Esophagus muscularis mucosa (tissue), 4 donors: ENCODE data around the gene SERPINB7.

ENCODE experiments used
- EP300 ChIP-seq: sonication (generic); formaldehyde crosslinking; IDR thresholded peaks from one replicate; pipeline ENCODE4 v1.6.1; 2017; ENCODE audit warnings: antibody characterized with exemption
- POLR2A ChIP-seq: fragments of 450-650 bp; IDR thresholded peaks from one replicate; pipeline ENCODE4 v1.6.1; 2017; ENCODE audit warnings: antibody characterized with exemption, moderate library complexity, mild to moderate bottlenecking, low read depth
- TF ChIP-seq, protein P1 (sequence below), 3 experiments: fragments of 200-600 bp in 2 of 3; fragments of 450-650 bp in 1 of 3; sonication (generic) in 2 of 3; IDR thresholded peaks; one replicate each; pipeline ENCODE4 v1.5.1; 2017 to 2019; ENCODE audit warnings: antibody characterized with exemption in 3 of 3, mild to moderate bottlenecking in 2 of 3, moderate library complexity in 1 of 3

DNA sequence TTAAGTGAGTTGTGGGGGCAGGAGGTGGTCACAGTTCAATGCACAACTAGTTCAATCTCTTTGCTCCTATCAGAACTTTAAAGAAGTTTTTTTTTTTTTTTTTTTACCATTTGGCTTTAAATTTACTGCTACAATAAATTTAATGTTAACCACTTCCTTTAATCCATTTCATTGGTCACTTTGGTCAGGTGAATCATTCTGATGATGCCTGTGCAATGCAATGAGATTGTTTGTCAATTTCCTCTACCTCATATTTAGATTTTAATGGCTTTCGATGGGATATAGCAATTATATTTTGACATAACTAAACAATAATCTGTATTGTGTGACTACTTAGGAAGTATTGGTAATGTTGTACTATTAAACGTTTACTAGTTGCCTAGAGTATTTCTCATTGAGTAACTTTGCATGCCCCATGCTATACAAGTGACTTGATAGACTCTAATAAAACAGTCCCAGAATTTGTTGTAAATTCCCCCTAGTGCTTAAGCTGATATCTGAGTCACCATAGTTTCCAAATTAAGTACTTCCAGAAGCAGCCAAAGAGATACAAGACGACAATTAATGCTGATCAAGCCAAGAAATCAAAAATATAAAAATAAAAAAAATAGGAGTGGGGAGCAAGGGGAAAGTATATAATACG, 59.4 kb downstream of the SERPINB7 start:
- TF ChIP-seq, protein P1, sequence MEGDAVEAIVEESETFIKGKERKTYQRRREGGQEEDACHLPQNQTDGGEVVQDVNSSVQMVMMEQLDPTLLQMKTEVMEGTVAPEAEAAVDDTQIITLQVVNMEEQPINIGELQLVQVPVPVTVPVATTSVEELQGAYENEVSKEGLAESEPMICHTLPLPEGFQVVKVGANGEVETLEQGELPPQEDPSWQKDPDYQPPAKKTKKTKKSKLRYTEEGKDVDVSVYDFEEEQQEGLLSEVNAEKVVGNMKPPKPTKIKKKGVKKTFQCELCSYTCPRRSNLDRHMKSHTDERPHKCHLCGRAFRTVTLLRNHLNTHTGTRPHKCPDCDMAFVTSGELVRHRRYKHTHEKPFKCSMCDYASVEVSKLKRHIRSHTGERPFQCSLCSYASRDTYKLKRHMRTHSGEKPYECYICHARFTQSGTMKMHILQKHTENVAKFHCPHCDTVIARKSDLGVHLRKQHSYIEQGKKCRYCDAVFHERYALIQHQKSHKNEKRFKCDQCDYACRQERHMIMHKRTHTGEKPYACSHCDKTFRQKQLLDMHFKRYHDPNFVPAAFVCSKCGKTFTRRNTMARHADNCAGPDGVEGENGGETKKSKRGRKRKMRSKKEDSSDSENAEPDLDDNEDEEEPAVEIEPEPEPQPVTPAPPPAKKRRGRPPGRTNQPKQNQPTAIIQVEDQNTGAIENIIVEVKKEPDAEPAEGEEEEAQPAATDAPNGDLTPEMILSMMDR (IDR thresholded peaks at IDR 0.05) = no peak
- TF ChIP-seq POLR2A (no peak), EP300 (no peak)
